Esophagus muscularis mucosa (tissue), 4 donors: ENCODE results near the gene LSM14B. TPM values are rescaled to one million over a fixed set of nuclear protein-coding genes. Genes with fewer than 3 reads are reported as not detected.

Experiments used
- DNase-seq: peaks from one replicate; pipeline ENCODE4 v3.0.0-alpha.2; 2017; ENCODE audit errors: extremely low spot score
- H3K27ac ChIP-seq, 4 donors: fragments of 200-600 bp; sonication (generic); replicated peaks in 1 of 4; 1 replicate in 3 of 4; 2 replicates in 1 of 4; pipeline ENCODE4 v1.5.1; 2016 to 2019; ENCODE audit warnings: mild to moderate bottlenecking in 1 of 4
- H3K27me3 ChIP-seq, 4 donors: fragments of 200-600 bp; sonication (generic); one replicate each; pipeline versions ENCODE4 v1.5.1 to v1.6.0; 2016 to 2019
- H3K36me3 ChIP-seq, 4 donors: fragments of 200-600 bp; sonication (generic); one replicate each; pipeline ENCODE4 v1.5.1; 2016 to 2019
- H3K4me1 ChIP-seq, 4 donors: fragments of 200-600 bp; sonication (generic); one replicate each; pipeline ENCODE4 v1.5.1; 2016 to 2019
- H3K4me3 ChIP-seq, 4 donors: fragments of 200-600 bp; sonication (generic); 1 replicate in 2 of 4; 2 replicates in 2 of 4; pipeline ENCODE4 v1.5.1; 2016 to 2019; ENCODE audit warnings: mild to moderate bottlenecking in 4 of 4, moderate library complexity in 1 of 4
- H3K9me3 ChIP-seq, 4 donors: fragments of 200-600 bp; sonication (generic); 1 replicate in 3 of 4; 2 replicates in 1 of 4; pipeline ENCODE4 v1.5.1; 2016 to 2019
- CTCF ChIP-seq, 3 experiments: fragments of 200-600 bp in 2 of 3; fragments of 450-650 bp in 1 of 3; sonication (generic) in 2 of 3; IDR thresholded peaks; one replicate each; pipeline ENCODE4 v1.5.1; 2017 to 2019; ENCODE audit warnings: antibody characterized with exemption in 3 of 3, mild to moderate bottlenecking in 2 of 3, moderate library complexity in 1 of 3
- EP300 ChIP-seq: sonication (generic); formaldehyde crosslinking; IDR thresholded peaks from one replicate; pipeline ENCODE4 v1.6.1; 2017; ENCODE audit warnings: antibody characterized with exemption
- POLR2A ChIP-seq: fragments of 450-650 bp; IDR thresholded peaks from one replicate; pipeline ENCODE4 v1.6.1; 2017; ENCODE audit warnings: antibody characterized with exemption, moderate library complexity, mild to moderate bottlenecking, low read depth
- POLR2AphosphoS5 ChIP-seq, 2 donors: sonication (generic); formaldehyde crosslinking; IDR thresholded peaks; one replicate each; pipeline ENCODE4 v1.6.1; 2017; ENCODE audit warnings: antibody characterized with exemption in 2 of 2
- WGBS: methylation state at CpG from one replicate; pipeline ENCODE4 v1.1.5; 2018; 5-methylcytosine and 5-hydroxymethylcytosine counted together
- intact Hi-C: fragments of 100-400 bp; cut with DNase I; formaldehyde crosslinking; loops from one replicate; pipeline ENCODE4 v1.15.1; 2023
- total RNA-seq, 4 donors: library from RNA; depleted of rRNA; stranded (reverse); fragments of >200 nt; gene quantifications; one replicate each; pipeline versions ENCODE4 v1.1.0 to v1.2.1, GENCODE V29; 2016

LSM14B gene
- total RNA-seq, 4 donors from 2014 or later: 24.9 to 38.8 (median 32.4) TPM

DNA sequence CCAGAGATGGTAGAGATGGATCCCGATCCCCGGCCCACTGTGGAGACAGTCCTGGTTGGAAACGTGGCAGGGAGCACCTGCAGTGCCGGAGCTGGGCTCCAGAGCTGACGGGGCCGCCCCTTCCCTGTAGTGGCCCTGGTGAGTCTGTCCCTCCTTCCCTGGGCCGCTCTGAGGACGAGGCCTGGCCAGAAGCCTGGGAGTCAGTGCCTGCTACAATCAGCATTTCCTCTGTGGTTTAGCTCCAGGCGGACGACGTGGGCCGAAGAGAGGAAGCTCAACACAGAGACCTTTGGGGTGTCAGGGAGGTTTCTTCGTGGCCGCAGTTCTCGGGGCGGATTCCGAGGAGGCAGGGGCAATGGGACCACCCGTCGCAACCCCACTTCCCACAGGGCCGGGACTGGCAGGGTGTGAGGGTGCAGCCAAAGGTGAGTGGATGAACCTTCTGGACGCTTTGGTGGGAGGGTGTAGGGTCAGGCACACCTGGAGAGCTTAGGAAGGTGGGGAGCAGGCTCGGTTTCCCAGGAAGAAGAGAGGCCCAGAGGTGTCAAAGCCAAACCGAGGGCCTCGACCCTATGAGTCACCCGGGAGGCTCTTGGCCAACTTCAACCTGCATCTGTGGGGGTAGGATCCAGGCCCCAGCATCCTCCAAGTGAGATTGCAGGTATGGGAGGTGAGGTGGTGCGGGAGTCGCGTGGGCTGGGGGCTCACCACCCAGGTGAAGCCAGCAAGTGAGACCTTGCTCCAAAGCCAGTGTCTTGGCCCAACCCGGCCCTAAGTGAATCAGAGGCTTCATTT lies 11.0 kb downstream of the LSM14B start:
- peak overlapping the region; percentile 54 to 69 (median 59) for H3K27ac ChIP-seq
- no peak for TF ChIP-seq EP300
- no peak for TF ChIP-seq POLR2A
- no peak for TF ChIP-seq POLR2AphosphoS5 (IDR thresholded peaks at IDR 0.05)
- no peak for TF ChIP-seq CTCF (IDR thresholded peaks at IDR 0.05)
- no peak overlapping the region for H3K4me3 ChIP-seq
- peaks cover 34 to 46% (median 38%) of the 10 kb centered on the region in 4 donors for H3K4me1 ChIP-seq
- WGBS: 85% methylated on average over 5 of the region's 29 CpGs
- intact Hi-C loops: no loop called here
- H3K9me3 ChIP-seq: no peaks in the 10 kb centered on the region
- peaks cover 51 to 100% (median 97%) of the 10 kb centered on the region in 4 donors for H3K36me3 ChIP-seq
- no peaks in the 10 kb centered on the region for H3K27me3 ChIP-seq
- no peak for DNase-seq

DNA sequence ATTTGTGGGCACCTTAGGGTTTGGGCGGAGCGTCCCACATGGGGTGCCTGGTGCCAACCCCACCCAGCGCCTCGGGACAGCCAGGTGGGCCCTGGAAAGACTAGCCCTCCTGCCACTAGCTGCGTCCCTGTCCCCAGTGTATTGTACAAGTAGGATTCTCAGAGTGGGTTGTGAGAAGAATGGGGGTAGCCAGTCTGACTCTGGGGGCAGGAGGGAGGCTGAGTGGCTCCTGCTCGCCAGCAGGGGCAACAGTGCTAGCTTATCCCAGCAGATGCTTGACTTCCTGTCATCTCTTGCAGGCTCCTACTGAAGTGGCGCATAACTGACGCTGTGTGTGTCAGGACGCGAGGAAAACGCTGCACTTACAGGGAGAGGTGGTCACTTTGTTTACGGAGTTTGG lies 11.6 kb downstream of the LSM14B start:
- H3K27me3 ChIP-seq: no peaks in the 10 kb centered on the region
- intact Hi-C loops: no loop called here
- WGBS: 81% methylated on average over 10 of the region's 12 CpGs
- no peak overlapping the region for H3K4me3 ChIP-seq
- no peak for DNase-seq
- peaks cover 34 to 46% (median 38%) of the 10 kb centered on the region in 4 donors for H3K4me1 ChIP-seq
- peaks cover 57 to 100% (median 97%) of the 10 kb centered on the region in 4 donors for H3K36me3 ChIP-seq
- H3K9me3 ChIP-seq: no peaks in the 10 kb centered on the region
- TF ChIP-seq POLR2A: no peak
- TF ChIP-seq EP300: no peak
- no peak for TF ChIP-seq CTCF (IDR thresholded peaks at IDR 0.05)
- no peak for TF ChIP-seq POLR2AphosphoS5 (IDR thresholded peaks at IDR 0.05)
- H3K27ac ChIP-seq: peak overlapping the region; percentile 52 to 69 (median 59)

- H3K27ac ChIP-seq: peak overlapping the region; percentile 52 to 69 (median 60)
- no peak overlapping the region for H3K4me3 ChIP-seq
- intact Hi-C loops: loop anchor here (5.0 kb wide), 3 partner anchors 72 to 122 kb away; no protein-coding TSS in a partner anchor
- TF ChIP-seq EP300: no peak
- no peak for TF ChIP-seq CTCF (IDR thresholded peaks at IDR 0.05)
- peak; percentile 15 to 50 for TF ChIP-seq POLR2AphosphoS5 (IDR thresholded peaks at IDR 0.05)
- 48% methylated on average over 11 of the region's 11 CpGs for WGBS
- H3K9me3 ChIP-seq: no peaks in the 10 kb centered on the region
- peaks cover 34 to 50% (median 38%) of the 10 kb centered on the region in 4 donors for H3K4me1 ChIP-seq
- no peak for DNase-seq
- H3K27me3 ChIP-seq: no peaks in the 10 kb centered on the region
- peaks cover 60 to 100% (median 98%) of the 10 kb centered on the region in 4 donors for H3K36me3 ChIP-seq
Observed at GRCh38 chr20:62134735-62135231, 12.5 kb downstream of the LSM14B start.

DNA sequence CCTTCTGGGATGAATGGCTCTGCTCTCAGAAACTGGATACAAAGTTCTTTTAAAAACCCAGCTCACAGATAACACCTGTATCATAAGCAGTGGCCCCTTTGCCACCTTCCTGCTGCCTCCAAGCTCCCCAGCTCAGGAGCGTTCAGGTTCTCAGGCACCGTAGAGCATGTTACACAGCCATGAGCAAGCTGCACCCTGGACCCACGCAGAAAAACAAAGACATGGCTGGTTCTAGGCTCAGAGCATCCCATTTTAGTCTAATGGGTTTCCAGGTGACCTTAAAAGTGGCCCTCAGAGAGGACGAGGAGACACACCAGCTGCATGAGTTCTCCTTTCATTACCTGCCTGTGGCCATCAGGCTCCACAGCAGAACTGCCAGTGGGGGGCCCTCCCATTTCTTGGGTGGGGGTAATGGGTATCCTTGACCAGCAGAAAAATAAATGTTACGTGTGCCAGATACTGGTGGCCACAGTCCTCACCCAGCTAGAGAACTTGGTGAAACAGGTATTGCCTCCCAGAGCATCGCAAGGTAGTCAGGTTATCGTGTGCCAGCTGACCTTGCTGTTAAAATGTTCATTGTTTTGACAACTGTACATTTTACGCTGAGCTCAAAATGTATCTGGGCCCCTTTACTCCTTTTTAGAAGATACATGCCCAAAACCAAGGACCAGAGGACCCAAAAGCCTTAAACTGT lies 13.4 kb downstream of the LSM14B start:
- Histone ChIP-seq H3K4me3 (no peak overlapping the region), H3K27ac (peak overlapping the region; percentile 52 to 69 (median 60)), H3K9me3 (no peaks in the 10 kb centered on the region), H3K4me1 (peaks cover 39 to 60% (median 42%) of the 10 kb centered on the region in 4 donors), H3K36me3 (peaks cover 56 to 100% (median 98%) of the 10 kb centered on the region in 4 donors), H3K27me3 (no peaks in the 10 kb centered on the region)
- no peak for TF ChIP-seq POLR2A
- TF ChIP-seq EP300: no peak
- TF ChIP-seq POLR2AphosphoS5 (IDR thresholded peaks at IDR 0.05): no peak
- no peak for TF ChIP-seq CTCF (IDR thresholded peaks at IDR 0.05)
- DNase-seq: no peak
- WGBS: 87% methylated on average over 7 of the region's 8 CpGs
- intact Hi-C loops: loop anchor here (5.0 kb wide), 3 partner anchors 73 to 123 kb away; no protein-coding TSS in a partner anchor
